Activated T-cell treated with anti-CD3 and anti-CD28 coated beads, Interleukin-2, amount 50 U/mL, for 1 hour (primary cell): ENCODE measurements around the gene CDY1B.
"Not testable (repeated sequence)": the region's sequence is repeated elsewhere in the genome, so short reads cannot be mapped to it uniquely, and the experiment has no call there.

ENCODE experiments used
- DNase-seq: peaks from one replicate; pipeline ENCODE4 v3.0.0-alpha.2; 2020

CDY1B gene

DNA sequence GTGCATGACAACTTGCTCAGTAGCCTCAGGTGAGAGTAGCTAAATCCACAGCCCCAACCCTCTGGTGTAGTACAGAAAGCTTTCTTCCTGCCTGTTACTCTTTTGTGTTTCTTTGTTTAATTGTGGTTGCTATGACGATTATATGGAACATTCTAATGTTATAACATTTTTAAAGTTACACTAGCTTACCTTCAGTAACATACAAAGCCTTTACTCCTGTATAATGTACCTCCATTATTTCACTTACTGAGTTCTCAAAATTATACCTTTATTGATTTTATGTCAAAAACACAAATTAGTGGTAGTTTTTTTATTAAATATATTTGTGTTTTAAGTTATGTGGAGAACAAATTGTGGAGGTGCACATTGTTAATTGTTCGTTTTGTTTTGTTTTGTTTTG is at the start of gene CDY1B:
Gene CDY1B, minus strand, starts transcription at position 101 of the 400 bp plus-strand sequence. CDS start 331 bp downstream, outside the sequence.
- not testable (repeated sequence) for DNase-seq

GRCh38 chrY:24049525-24049924 is 1.7 kb upstream of the CDY1B start:
- DNase-seq = not testable (repeated sequence)

- DNase-seq = not testable (repeated sequence)
Observed at GRCh38 chrY:24043209-24043608, 4.6 kb downstream of the CDY1B start.

DNA sequence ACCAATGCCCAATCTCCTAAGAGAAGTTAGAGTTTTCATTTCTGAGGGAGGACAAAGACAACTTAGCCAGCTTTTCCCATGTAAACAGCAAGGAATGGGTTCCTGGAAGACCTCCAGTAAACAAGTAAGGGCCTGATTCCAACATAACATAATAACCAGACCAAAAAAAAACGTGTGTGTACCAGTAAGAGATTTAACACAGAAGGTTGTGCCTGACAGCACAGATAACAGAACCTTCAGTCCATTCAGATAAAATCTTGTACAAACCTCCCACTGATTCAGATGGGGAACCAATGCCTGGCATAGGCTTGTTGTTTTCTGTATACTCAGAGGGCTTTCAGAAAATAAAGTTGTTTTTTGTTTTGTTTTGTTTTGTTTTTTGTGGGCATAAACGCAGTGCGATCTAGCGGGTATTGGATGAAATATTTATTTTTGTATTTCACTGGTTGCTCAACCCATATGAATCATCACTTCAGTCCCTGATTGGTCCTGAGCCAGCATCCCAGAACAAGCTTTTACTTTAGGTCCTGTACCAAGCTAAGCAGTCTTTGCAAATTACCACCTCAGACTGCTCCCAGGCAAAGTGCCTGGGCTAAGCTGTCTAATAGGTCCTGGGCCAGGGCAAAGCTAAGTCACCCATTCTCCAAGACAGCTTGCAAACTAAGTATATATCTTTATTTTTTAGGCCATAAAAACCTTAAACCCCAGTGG is 8.7 kb downstream of the CDY1B start:
- not testable (repeated sequence) for DNase-seq

DNA sequence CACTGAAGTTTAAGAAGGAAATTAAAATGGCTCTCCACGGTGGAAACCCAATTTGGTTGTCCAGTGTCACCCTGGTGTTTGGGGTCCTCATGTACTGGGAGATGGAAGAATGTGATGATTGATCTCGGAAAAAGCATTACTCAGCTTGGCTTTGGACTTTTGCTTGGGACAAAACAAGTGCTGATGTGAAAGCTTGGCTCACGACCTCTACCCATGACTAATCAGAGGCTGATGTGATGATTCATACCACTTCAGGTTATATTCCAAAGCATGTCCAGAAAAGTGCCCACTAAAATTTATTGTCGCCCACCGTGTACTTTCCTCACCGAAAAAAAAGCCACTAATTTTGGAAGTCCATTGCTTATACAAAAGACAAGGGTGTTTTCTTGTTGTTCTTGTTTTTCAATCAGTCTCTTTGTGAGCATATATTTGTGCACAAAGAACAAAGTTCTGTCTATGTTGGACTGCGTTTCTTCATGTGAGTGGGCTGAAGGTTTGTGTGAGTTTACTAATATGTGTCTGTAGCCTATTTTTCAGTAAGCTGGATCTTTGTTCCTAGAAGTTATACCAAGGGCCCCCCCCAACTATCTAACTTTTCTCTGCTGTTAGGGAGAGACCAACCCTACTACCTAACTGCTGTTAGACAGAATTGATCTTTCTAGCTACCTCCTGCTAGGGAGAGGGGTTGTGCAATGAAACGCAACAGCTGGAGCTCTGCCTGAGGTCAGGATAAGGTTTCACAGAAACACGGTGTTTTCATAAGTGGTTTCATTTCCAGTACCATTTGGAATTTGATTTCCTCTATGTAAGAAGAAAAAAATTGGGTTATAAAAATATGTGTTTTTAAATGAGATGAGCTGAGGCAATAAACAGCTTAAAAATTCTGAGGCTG is 21.4 kb downstream of the CDY1B start:
- not testable (repeated sequence) for DNase-seq
